SK-N-SH (cell line): ENCODE results near the gene WNT1. TPM values are rescaled to one million over a fixed set of nuclear protein-coding genes. Genes with fewer than 3 reads are reported as not detected.
A peak's percentile ranks its signal among the peaks of the same experiment; 100 is the strongest.

Experiments used
- CTCF ChIA-PET: fragments of 300-600, 350-600 bp; formaldehyde crosslinking; extraction: SDS; loops from one replicate; lab custom pipeline; 2021; lab: Yijun Ruan, JAX
- POLR2A ChIA-PET: fragments of 350-600 bp; sonication (Branson Sonifier 250); formaldehyde crosslinking; extraction: SDS; loops from one replicate; lab custom pipeline; 2020; ENCODE audit warnings: antibody characterized with exemption, inconsistent platforms; lab: Yijun Ruan, JAX
- DNase-seq: peaks from one replicate; pipeline ENCODE4 v3.0.0; 2012
- H2AFZ ChIP-seq: fragments of 200-600 bp; sonication (generic); 2 replicates; pipeline ENCODE4 v1.8.1; 2016; ENCODE audit warnings: antibody characterized with exemption, mild to moderate bottlenecking, low read depth
- H3F3A ChIP-seq: fragments of 200-600 bp; sonication (generic); replicated peaks from 2 replicates; pipeline ENCODE3; 2016; ENCODE audit warnings: antibody characterized with exemption, mild to moderate bottlenecking; ENCODE audit not compliant: insufficient read depth
- H3K27ac ChIP-seq, 2 experiments: fragments of 200-500 bp in 1 of 2; fragments of 200-600 bp in 1 of 2; sonication (Bioruptor generic) in 1 of 2; sonication (generic), shearing (Covaris generic) in 1 of 2; 2 replicates each; pipeline versions ENCODE4 v1.5.1 to v1.6.1; 2014 to 2016; ENCODE audit warnings: low read depth in 2 of 2, inconsistent platforms in 1 of 2, low read length in 1 of 2, mild to moderate bottlenecking in 1 of 2, mixed read lengths in 1 of 2
- H3K27me3 ChIP-seq: fragments of 200-600 bp; sonication (generic), shearing (Covaris generic); 2 replicates; pipeline ENCODE4 v1.6.1; 2016; ENCODE audit warnings: mixed run types; ENCODE audit not compliant: insufficient read depth
- H3K36me3 ChIP-seq, 2 experiments: fragments of 200-500 bp in 1 of 2; fragments of 200-600 bp in 1 of 2; sonication (Bioruptor generic) in 1 of 2; sonication (generic) in 1 of 2; replicated peaks in 1 of 2; 2 replicates each; pipeline versions ENCODE3 to v1.5.1; 2014 to 2016; ENCODE audit warnings: low read length in 1 of 2, mild to moderate bottlenecking in 1 of 2; ENCODE audit not compliant: insufficient read depth in 2 of 2, control insufficient read depth in 1 of 2
- H3K4me1 ChIP-seq, 2 experiments: fragments of 200-500 bp in 1 of 2; fragments of 200-600 bp in 1 of 2; sonication (Bioruptor generic) in 1 of 2; sonication (generic), shearing (Covaris generic) in 1 of 2; 2 replicates each; pipeline versions ENCODE4 v1.5.1 to v1.6.1; 2014 to 2016; ENCODE audit warnings: low read depth in 1 of 2, low read length in 1 of 2, mixed run types in 1 of 2; ENCODE audit not compliant: insufficient read depth in 2 of 2, control insufficient read depth in 1 of 2
- H3K4me2 ChIP-seq: fragments of 200-600 bp; sonication (generic), shearing (Covaris generic); 2 replicates; pipeline ENCODE4 v1.6.1; 2017; ENCODE audit warnings: mixed run types
- H3K4me3 ChIP-seq, 2 experiments: fragments of 200-500 bp in 1 of 2; fragments of 200-600 bp in 1 of 2; sonication (Bioruptor generic) in 1 of 2; sonication (generic), shearing (Covaris generic) in 1 of 2; 2 replicates each; pipeline versions ENCODE4 v1.5.1 to v1.8.1; 2014 to 2016; ENCODE audit warnings: low read depth in 2 of 2, inconsistent platforms in 1 of 2, low read length in 1 of 2, mild to moderate bottlenecking in 1 of 2, mixed read lengths in 1 of 2, moderate library complexity in 1 of 2
- H3K79me2 ChIP-seq: fragments of 200-600 bp; sonication (generic); 2 replicates; pipeline ENCODE4 v1.8.1; 2017; ENCODE audit warnings: mild to moderate bottlenecking; ENCODE audit not compliant: insufficient read depth
- H3K9ac ChIP-seq: fragments of 200-600 bp; sonication (generic); 2 replicates; pipeline ENCODE4 v1.6.1; 2017; ENCODE audit warnings: mixed run types
- H3K9me2 ChIP-seq: fragments of 200-600 bp; sonication (generic); 2 replicates; pipeline ENCODE4 v1.6.1; 2017; ENCODE audit warnings: mixed run types
- H3K9me3 ChIP-seq: fragments of 200-600 bp; sonication (generic); 2 replicates; pipeline ENCODE4 v1.6.1; 2017; ENCODE audit warnings: mixed run types, mild to moderate bottlenecking, moderate library complexity
- H4K20me1 ChIP-seq: fragments of 200-600 bp; sonication (generic); 2 replicates; pipeline ENCODE4 v1.6.1; 2017; ENCODE audit warnings: mild to moderate bottlenecking, mixed run types; ENCODE audit not compliant: insufficient read depth
- CTCF ChIP-seq: fragments of 200-600 bp; sonication (generic); IDR thresholded peaks from 2 replicates; pipeline ENCODE4 v1.6.1; 2017; ENCODE audit warnings: antibody characterized with exemption, mild to moderate bottlenecking, moderate library complexity
- EZH2phosphoT487 ChIP-seq: fragments of 200-600 bp; sonication (generic); IDR thresholded peaks from 2 replicates; pipeline ENCODE4 v1.6.1; 2017; ENCODE audit warnings: low read depth, mixed run types, mild to moderate bottlenecking, antibody characterized with exemption, moderate library complexity, borderline replicate concordance
- FOSL2 ChIP-seq: IDR thresholded peaks from 2 replicates; pipeline ENCODE4 v1.4.0; 2012; ENCODE audit warnings: low read depth, mild to moderate bottlenecking, moderate library complexity, borderline replicate concordance
- GABPA ChIP-seq: IDR thresholded peaks from 2 replicates; pipeline ENCODE4 v1.4.0; 2012; ENCODE audit warnings: low read depth, mild to moderate bottlenecking
- GATA2 ChIP-seq: sonication (generic); formaldehyde crosslinking; IDR thresholded peaks from 2 replicates; pipeline ENCODE4 v1.5.0; 2020; ENCODE audit warnings: mild to moderate bottlenecking, missing genetic modification reagents
- NRF1 ChIP-seq: IDR thresholded peaks from 2 replicates; pipeline ENCODE4 v1.6.1; 2012; ENCODE audit warnings: low read depth, mild to moderate bottlenecking, low read length
- SIN3A ChIP-seq: IDR thresholded peaks from 2 replicates; pipeline ENCODE4 v1.6.1; 2012; ENCODE audit warnings: low read depth, mild to moderate bottlenecking, low read length, moderate library complexity, borderline replicate concordance
- TCF12 ChIP-seq: IDR thresholded peaks from 2 replicates; pipeline ENCODE4 v1.4.0; 2012
- TEAD4 ChIP-seq: IDR thresholded peaks from 2 replicates; pipeline ENCODE4 v1.4.0; 2012; ENCODE audit warnings: mild to moderate bottlenecking, borderline replicate concordance; ENCODE audit not compliant: insufficient read depth
- USF1 ChIP-seq: IDR thresholded peaks from 2 replicates; pipeline ENCODE4 v1.4.0; 2012; ENCODE audit warnings: low read depth, borderline replicate concordance
- USF2 ChIP-seq: fragments of 150-350 bp; IDR thresholded peaks from 2 replicates; pipeline ENCODE4 v1.6.1; 2017; ENCODE audit warnings: antibody characterized with exemption, low read length, low read depth, borderline replicate concordance
- WGBS: methylation state at CpG from one replicate; pipeline ENCODE4 v1.1.6; 2017; ENCODE audit warnings: low lambda C conversion rate; 5-methylcytosine and 5-hydroxymethylcytosine counted together
- polyA plus RNA-seq, 3 experiments: library from polyadenylated mRNA; depleted of rRNA; stranded (reverse); fragments of >200 nt; gene quantifications; 2 replicates each; pipeline ENCODE4 v1.2.3, GENCODE V29; 2012
- TF ChIP-seq, protein P1 (sequence below): IDR thresholded peaks from 2 replicates; pipeline ENCODE4; 2012
- TF ChIP-seq, protein P2 (sequence below): IDR thresholded peaks from 2 replicates; pipeline ENCODE4 v1.6.1; 2012; ENCODE audit warnings: mild to moderate bottlenecking, low read depth, low read length, moderate library complexity

WNT1 gene
- polyA plus RNA-seq, 1 of the 3 experiments (the other 2 are of a cell fraction): not detected

GRCh38 chr12:49030119-49030518 lies 52.0 kb downstream of the WNT1 start:
- H3K79me2 ChIP-seq: no peaks in the 10 kb centered on the region
- CTCF ChIA-PET: interaction anchor here (0.8 to 5.4 kb wide), 9 partner anchors 9 to 62 kb away, joined by 3 to 29 read pairs (median 3); partner anchors contain the start of genes KMT2D and PRKAG1
- H3K27me3 ChIP-seq: no peaks in the 10 kb centered on the region
- peaks cover 3% of the 10 kb centered on the region for H3F3A ChIP-seq
- H3K9me2 ChIP-seq: no peaks in the 10 kb centered on the region
- WGBS: 100% methylated on average over 6 of the region's 8 CpGs
- H4K20me1 ChIP-seq: no peaks in the 10 kb centered on the region
- DNase-seq: peak; percentile 17
- no peak overlapping the region for H2AFZ ChIP-seq
- no peak overlapping the region for H3K4me2 ChIP-seq
- no peaks in the 10 kb centered on the region for H3K4me1 ChIP-seq
- TF ChIP-seq, protein P1, sequence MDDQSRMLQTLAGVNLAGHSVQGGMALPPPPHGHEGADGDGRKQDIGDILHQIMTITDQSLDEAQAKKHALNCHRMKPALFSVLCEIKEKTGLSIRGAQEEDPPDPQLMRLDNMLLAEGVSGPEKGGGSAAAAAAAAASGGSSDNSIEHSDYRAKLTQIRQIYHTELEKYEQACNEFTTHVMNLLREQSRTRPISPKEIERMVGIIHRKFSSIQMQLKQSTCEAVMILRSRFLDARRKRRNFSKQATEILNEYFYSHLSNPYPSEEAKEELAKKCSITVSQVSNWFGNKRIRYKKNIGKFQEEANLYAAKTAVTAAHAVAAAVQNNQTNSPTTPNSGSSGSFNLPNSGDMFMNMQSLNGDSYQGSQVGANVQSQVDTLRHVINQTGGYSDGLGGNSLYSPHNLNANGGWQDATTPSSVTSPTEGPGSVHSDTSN: no peak
- TF ChIP-seq, protein P2, sequence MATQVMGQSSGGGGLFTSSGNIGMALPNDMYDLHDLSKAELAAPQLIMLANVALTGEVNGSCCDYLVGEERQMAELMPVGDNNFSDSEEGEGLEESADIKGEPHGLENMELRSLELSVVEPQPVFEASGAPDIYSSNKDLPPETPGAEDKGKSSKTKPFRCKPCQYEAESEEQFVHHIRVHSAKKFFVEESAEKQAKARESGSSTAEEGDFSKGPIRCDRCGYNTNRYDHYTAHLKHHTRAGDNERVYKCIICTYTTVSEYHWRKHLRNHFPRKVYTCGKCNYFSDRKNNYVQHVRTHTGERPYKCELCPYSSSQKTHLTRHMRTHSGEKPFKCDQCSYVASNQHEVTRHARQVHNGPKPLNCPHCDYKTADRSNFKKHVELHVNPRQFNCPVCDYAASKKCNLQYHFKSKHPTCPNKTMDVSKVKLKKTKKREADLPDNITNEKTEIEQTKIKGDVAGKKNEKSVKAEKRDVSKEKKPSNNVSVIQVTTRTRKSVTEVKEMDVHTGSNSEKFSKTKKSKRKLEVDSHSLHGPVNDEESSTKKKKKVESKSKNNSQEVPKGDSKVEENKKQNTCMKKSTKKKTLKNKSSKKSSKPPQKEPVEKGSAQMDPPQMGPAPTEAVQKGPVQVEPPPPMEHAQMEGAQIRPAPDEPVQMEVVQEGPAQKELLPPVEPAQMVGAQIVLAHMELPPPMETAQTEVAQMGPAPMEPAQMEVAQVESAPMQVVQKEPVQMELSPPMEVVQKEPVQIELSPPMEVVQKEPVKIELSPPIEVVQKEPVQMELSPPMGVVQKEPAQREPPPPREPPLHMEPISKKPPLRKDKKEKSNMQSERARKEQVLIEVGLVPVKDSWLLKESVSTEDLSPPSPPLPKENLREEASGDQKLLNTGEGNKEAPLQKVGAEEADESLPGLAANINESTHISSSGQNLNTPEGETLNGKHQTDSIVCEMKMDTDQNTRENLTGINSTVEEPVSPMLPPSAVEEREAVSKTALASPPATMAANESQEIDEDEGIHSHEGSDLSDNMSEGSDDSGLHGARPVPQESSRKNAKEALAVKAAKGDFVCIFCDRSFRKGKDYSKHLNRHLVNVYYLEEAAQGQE: no peak
- TF ChIP-seq TCF12: no peak
- no peak for TF ChIP-seq SIN3A
- TF ChIP-seq EZH2phosphoT487: no peak
- TF ChIP-seq TEAD4: no peak
- no peak for TF ChIP-seq GABPA
- no peak for TF ChIP-seq GATA2 (CRISPR knock-in tag)
- no peak for TF ChIP-seq USF2
- TF ChIP-seq FOSL2: no peak
- no peak for TF ChIP-seq CTCF
- TF ChIP-seq NRF1: no peak
- no peak for TF ChIP-seq USF1
- POLR2A ChIA-PET: interaction anchor here (0.6 to 1.6 kb wide), 4 partner anchors 9 to 71 kb away, joined by 3 to 5 read pairs (median 3); partner anchors contain the start of gene PRKAG1
- peaks cover 45 to 92% of the 10 kb centered on the region in 2 experiments for H3K36me3 ChIP-seq
- no peak overlapping the region for H3K4me3 ChIP-seq
- H3K9ac ChIP-seq: no peak overlapping the region
- no peak overlapping the region for H3K27ac ChIP-seq
- H3K9me3 ChIP-seq: no peaks in the 10 kb centered on the region
